ENCODE data around the gene PCDHB6.
"Not testable (repeated sequence)": the region's sequence is repeated elsewhere in the genome, so short reads cannot be mapped to it uniquely, and the experiment has no call there.

PCDHB6 gene

GRCh38 chr5:141196363-141196762, 46.5 kb downstream of the PCDHB6 start:
- no peak for TF ChIP-seq CTCF (IDR thresholded peaks at IDR 0.05; ENCODE audit: low read depth, low read length, missing control alignments)
- H3K4me3 ChIP-seq (replicated peaks; ENCODE audit: low read depth, low read length): no peak overlapping the region

GRCh38 chr5:141199359-141200235, 49.7 kb downstream of the PCDHB6 start, which contains the start of gene PCDHB11:
PCDHB11 (plus strand) TSS chr5:141199627; CDS start chr5:141199775, 148 bp downstream.
- no peak within 1 kb of the TSS for H3K4me3 ChIP-seq (replicated peaks; ENCODE audit: low read depth, low read length)
- TF ChIP-seq CTCF (IDR thresholded peaks at IDR 0.05; ENCODE audit: low read depth, low read length, missing control alignments): no peak
- no peak for DNase-seq (ENCODE audit: extremely low read depth, low read depth)

More at GRCh38 chr5:141196363-141196762, 46.5 kb downstream of the PCDHB6 start:
- no peak for DNase-seq (ENCODE audit: extremely low read depth, low read depth)

GRCh38 chr5:141201126-141201525, 51.3 kb downstream of the PCDHB6 start:
- DNase-seq (ENCODE audit: extremely low read depth, low read depth); H3K4me3 ChIP-seq (replicated peaks; ENCODE audit: low read depth, low read length): not testable (repeated sequence)

- not testable (repeated sequence) for H3K4me3 ChIP-seq (replicated peaks; ENCODE audit: low read depth, low read length); DNase-seq (ENCODE audit: extremely low read depth, low read depth)
These were observed 51.8 kb downstream of the PCDHB6 start for GRCh38 chr5:141201646-141202045.

All from HFF-Myc (cell line).